ENCODE data around the gene TMEM132A.

- no peak for TF ChIP-seq CTCF (IDR thresholded peaks at IDR 0.05)
- TF ChIP-seq POLR2AphosphoS5 (IDR thresholded peaks at IDR 0.05): no peak
Observed at GRCh38 chr11:60938500-60938899, 14.2 kb downstream of the TMEM132A start.
